HG03469 (cell line): ENCODE results near the gene CHST13.

Source experiments
- ATAC-seq: cut with Tn5 transposase; IDR thresholded peaks from one replicate; pipeline ENCODE4 v1.9.1; 2021; ENCODE audit warnings: mild to moderate bottlenecking, moderate library complexity, moderate number of reproducible peaks; ENCODE audit not compliant: unreplicated experiment

Gene CHST13

GRCh38 chr3:126487151-126487771 lies 36.7 kb upstream of the CHST13 start:
- ATAC-seq = no peak

DNA sequence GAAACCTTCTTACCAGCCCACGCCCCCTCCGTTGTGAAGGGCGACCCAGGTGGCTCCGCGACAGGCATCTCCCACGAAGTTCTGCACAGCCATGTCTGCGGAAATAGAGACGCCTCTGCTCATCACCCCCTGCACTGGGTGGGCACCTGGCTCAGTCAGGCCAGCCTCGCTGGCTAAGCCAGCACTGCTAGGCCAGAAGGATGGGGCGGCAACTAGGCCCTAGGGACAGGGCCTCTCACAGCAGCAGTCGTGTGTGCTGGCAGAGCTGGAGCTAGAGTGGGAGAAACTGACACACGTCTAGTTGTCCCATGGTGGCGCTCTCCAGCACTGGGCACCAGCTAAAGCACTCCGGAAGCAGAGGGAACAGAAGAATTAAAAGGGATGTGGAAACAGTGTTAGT lies 35.8 kb upstream of the CHST13 start:
- ATAC-seq = no peak

GRCh38 chr3:126488886-126489569 lies 34.9 kb upstream of the CHST13 start:
- no peak for ATAC-seq

DNA sequence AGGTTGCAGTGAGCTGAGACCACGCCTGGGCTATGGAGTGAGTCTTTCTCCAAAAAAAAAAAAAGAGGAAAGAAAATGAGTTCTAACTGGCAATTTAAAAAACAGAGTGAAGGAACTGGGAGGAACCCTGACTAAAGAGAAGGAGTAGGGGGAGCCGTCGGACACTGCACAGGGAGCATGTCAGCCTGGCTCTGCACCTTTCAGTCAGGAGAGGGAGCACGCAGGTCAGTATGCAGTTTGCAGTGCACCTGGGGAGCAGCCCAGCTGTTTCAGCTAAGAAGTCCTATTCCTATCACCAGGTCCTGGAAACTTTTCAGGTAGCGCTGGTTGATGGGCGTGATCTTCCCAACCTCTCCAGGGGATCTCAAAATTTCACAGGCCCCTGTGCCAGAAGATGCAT lies 33.3 kb upstream of the CHST13 start:
- ATAC-seq = no peak

DNA sequence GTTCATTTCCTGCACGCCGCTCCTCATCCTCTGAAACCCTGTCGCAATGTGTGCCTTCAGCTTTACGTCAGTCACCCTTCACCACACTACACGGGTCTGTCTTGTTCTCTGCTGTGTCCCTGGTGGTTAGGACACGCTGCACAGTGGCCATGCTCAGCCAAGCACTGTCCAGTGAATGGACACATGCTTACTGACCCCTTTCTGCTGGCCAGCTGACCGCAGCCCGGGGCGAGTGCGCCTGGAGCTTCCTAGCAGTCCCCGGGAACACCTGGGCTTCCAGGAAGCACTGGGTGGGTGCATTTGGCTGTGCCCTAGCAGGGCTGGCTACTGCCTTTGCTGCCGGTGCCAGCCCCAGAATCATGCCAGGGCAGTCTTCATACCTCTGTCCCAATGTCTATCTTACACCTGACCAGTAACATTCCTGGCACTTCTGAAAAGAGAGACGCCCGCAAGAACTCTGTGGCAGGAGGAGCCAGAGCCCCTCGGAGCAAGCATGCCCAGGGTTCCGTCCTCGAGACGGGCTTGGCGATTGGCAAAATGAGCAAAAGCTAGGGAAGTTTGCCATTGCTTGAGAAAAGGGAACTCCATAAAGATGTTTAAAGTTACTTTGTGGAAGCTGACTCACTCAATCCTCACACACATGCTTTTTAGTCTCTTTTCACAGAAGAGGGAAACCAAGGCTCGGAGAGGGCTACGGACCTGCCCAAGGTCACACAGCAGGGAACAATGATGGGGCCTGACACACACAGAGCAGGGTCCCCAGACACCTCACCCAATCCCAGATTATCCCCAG lies 32.5 kb upstream of the CHST13 start:
- no peak for ATAC-seq

GRCh38 chr3:126493051-126493450 lies 30.9 kb upstream of the CHST13 start:
- no peak for ATAC-seq

DNA sequence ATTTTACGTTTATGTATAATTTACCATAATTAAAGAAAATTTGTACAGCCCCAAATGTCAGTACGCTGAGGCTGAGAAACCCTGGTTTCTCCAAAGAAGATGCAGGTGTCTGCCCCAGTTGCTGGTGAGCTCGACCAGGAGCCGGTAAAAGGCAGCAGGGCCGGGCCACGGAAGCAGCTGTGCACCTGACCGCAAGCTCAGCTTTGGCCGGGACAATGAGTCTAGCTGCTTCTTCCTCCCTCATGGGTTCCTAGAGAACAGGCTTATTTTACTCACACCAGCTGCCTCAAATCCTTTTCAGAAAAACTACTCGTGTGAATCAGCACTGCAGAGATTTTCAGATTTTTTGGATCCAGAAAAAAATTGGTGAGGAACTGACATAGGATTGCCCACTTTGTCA lies 30.2 kb upstream of the CHST13 start:
- no peak for ATAC-seq

GRCh38 chr3:126494204-126494969 lies 29.6 kb upstream of the CHST13 start:
- no peak for ATAC-seq

GRCh38 chr3:126494970-126495230 lies 29.1 kb upstream of the CHST13 start:
- no peak for ATAC-seq

- ATAC-seq = no peak
Measured at GRCh38 chr3:126495786-126496185, 28.2 kb upstream of the CHST13 start.

DNA sequence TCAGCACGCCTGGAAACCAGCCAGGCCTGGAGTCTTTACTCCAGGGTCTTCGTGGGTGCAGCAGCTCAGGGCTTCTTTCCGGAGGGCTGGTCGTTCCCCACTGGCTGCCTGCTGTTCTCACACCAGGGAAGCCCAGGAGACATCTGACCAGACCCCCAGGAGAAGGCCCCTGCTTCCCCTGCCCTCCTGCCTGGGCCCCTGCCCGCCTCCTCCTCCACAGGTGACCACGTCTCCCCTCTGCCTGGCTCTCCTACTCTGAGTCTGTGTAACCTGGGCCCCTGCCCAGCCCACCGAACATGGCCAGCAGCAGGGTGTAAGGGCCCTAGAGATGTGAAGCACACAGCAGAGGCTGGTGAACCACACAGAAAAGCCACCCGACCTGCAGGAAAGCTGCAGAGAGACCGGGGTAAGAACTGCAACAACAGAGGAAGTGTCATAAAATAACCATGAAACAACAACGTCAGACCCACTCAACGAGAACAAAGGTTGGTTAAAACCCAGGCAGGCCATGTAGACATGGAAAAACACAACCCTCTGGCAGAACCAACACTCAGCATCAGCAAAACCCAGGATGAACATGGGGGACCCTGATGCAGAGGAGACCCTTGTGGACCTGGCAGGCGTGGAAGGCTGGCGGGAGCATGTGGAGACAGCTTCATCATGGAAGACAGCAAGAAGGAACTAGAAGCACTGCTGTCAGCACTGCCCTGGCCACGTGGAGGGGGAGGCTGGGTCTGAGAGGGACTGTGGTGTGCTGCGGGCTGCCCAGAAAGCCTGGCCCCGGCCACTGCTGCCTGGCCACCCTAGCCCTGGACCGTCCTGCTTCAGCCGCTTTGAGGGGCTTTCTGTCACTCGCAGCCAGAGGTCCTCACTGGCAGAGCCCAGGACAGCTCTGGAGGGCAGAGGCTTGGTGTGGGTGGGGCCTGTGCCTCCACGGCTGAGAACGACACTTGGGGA lies 26.8 kb upstream of the CHST13 start:
- no peak for ATAC-seq

DNA sequence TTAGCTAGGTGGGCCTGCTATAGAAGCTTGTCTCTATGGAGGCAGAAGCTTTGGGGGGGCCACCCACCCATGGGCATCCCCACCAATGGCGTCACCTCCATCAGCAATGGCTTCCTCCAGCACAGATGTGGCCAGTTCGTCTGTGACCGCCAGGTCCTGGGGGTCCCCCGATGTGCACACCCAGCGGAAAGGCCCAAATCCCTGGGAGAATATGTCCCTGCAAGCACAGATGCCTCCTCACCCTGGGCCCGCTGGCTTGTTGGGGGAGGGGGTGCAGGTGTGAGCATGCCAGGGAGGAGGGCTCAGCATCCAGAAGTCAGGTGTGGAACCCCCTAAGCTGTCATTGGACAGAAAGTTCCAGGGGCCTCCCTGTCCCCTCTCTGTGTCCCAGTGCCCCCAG lies 26.0 kb upstream of the CHST13 start:
- no peak for ATAC-seq

DNA sequence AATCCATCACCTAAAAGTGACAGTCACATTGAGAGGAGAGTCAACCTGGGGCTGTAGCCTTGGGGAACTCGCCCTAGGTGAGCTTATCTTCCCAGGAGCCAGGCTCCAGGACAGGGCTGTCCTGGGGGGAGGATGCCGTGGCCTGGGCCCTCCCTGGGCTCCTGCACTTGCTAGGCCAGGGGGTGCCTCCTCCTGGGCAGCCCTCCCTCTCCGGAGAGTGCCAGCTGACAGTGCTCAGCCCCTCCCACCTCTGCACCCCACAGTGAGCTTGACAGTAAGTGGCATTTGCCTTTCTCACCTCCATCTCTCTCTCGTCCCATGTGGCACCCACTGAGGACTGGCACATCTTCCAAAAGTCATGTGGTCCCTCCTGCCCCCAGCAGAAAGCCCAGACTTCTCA lies 25.5 kb upstream of the CHST13 start:
- ATAC-seq = no peak

DNA sequence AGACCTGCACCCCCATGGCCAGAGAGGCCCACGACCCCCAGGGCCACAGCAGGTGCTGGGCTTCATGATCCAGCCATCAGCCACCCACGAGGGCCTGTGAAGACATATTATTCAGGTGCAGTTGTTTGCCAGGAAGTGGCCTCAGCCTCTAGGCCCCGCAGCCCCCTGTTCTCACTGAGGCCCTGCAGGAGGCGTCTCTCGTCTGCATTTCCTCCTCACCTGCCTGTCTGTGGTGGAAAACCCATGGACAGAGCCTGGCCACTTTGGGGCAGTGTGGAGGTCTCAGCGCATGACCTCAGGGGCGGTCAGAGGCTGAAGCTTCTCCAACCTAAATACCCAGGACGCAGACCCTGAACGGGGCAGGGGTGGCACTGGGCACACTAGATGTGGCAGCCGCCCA lies 25.0 kb upstream of the CHST13 start:
- ATAC-seq = no peak

- no peak for ATAC-seq
Measured at GRCh38 chr3:126499401-126499800, 24.6 kb upstream of the CHST13 start.

GRCh38 chr3:126500016-126500415 lies 23.9 kb upstream of the CHST13 start:
- ATAC-seq = no peak

- ATAC-seq = no peak
Measured at GRCh38 chr3:126501054-126501453, 22.9 kb upstream of the CHST13 start.

DNA sequence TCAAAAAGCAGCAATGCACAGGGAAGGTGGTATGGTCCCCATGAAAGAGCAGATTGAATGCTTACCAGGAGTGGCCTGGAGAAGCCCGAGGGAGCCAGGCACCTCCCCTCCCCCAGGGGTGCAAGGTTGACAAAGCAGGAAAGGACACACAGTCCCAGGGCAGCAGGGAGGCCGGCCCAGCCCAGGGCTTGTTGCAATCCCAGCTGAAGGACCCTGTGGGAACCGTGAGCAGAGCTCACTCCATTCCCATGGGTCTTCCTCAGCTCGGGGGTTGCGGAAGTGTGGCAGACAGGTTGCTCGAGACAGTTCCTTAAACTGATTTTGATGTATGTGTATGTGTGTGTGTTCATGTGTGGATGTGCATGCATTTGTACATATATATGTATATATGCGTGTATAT lies 22.2 kb upstream of the CHST13 start:
- ATAC-seq = no peak

- no peak for ATAC-seq
Measured at GRCh38 chr3:126502656-126503055, 21.3 kb upstream of the CHST13 start.

- ATAC-seq = no peak
Measured at GRCh38 chr3:126503701-126504100, 20.3 kb upstream of the CHST13 start.
